ENCODE measurements around the gene PSMC6.

DNA sequence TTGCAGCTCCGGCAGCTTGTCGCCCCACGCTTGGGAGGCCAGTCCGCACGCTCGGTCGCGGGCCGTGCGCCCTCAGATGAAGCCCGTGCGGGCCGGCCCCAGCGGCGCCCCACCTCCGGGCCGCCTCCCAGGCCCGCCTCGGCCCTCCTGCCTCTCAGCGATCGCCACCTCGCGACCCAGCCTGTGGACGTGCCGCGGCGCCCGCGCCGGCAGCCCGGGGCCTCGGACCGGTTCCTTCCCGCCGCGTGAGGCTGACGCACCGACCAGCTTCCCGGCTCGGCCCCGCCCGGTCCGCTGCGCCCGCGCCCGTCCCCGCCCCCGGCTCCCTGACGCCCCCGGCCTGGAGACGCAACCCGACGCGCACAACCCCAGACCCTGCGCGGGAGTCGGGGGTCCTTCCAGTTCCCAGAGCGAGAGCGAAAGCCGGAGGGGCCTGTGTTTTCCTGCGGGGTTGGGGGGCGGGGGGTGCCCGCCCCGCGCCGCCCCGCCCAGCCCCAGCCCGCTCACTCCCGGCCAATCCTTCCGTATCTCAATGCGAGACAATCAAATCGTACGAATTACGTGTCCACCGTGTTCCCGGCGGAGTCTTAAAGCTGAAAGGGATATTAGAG lies 11.4 kb upstream of the PSMC6 start, which contains the start of gene ERO1A:
- TF ChIP-seq ISL1 (CRISPR knock-in tag; IDR thresholded peaks at IDR 0.05): no peak
- TF ChIP-seq, protein P1, sequence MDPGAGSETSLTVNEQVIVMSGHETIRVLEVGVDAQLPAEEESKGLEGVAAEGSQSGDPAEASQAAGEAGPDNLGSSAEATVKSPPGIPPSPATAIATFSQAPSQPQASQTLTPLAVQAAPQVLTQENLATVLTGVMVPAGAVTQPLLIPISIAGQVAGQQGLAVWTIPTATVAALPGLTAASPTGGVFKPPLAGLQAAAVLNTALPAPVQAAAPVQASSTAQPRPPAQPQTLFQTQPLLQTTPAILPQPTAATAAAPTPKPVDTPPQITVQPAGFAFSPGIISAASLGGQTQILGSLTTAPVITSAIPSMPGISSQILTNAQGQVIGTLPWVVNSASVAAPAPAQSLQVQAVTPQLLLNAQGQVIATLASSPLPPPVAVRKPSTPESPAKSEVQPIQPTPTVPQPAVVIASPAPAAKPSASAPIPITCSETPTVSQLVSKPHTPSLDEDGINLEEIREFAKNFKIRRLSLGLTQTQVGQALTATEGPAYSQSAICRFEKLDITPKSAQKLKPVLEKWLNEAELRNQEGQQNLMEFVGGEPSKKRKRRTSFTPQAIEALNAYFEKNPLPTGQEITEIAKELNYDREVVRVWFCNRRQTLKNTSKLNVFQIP (CRISPR knock-in tag; IDR thresholded peaks at IDR 0.05; ENCODE audit: borderline replicate concordance, low read depth): no peak
